Gastroesophageal sphincter (tissue), 4 donors: ENCODE measurements around the gene SLC17A9. TPM values are rescaled to one million over a fixed set of nuclear protein-coding genes. Genes with fewer than 3 reads are reported as not detected.

Source experiments
- ATAC-seq: fragments of 150-250 bp; one replicate; pipeline ENCODE4 v1.9.1; 2016; ENCODE audit warnings: mild to moderate bottlenecking, moderate library complexity
- H3K27ac ChIP-seq, 4 donors: fragments of 200-600 bp; sonication (generic) in 3 of 4; 1 replicate in 3 of 4; 2 replicates in 1 of 4; pipeline ENCODE4 v1.5.1; 2016 to 2019
- H3K27me3 ChIP-seq: fragments of 200-600 bp; sonication (generic); one replicate; pipeline ENCODE4 v1.5.1; 2019
- H3K36me3 ChIP-seq, 2 donors: fragments of 200-600 bp; sonication (generic); one replicate each; pipeline ENCODE4 v1.5.1; 2019; ENCODE audit warnings: control low read depth in 1 of 2
- H3K4me1 ChIP-seq, 3 donors: fragments of 200-600 bp; sonication (generic); 1 replicate in 2 of 3; 2 replicates in 1 of 3; pipeline ENCODE4 v1.5.1; 2016 to 2019; ENCODE audit warnings: control low read depth in 2 of 3
- H3K4me3 ChIP-seq, 2 donors: fragments of 200-600 bp; sonication (generic); one replicate each; pipeline ENCODE4 v1.5.1; 2019; ENCODE audit warnings: mild to moderate bottlenecking in 1 of 2, moderate library complexity in 1 of 2
- H3K9me3 ChIP-seq, 3 donors: fragments of 200-600 bp; sonication (generic); one replicate each; pipeline ENCODE4 v1.5.1; 2017 to 2019; ENCODE audit warnings: control low read depth in 2 of 3
- EP300 ChIP-seq: sonication (generic); formaldehyde crosslinking; IDR thresholded peaks from one replicate; pipeline ENCODE4 v1.6.1; 2017; ENCODE audit warnings: antibody characterized with exemption, mild to moderate bottlenecking
- POLR2A ChIP-seq, 2 donors: fragments of 450-650 bp; IDR thresholded peaks; one replicate each; pipeline ENCODE4 v1.6.1; 2017; ENCODE audit warnings: antibody characterized with exemption in 2 of 2, mild to moderate bottlenecking in 2 of 2, moderate library complexity in 1 of 2
- POLR2AphosphoS5 ChIP-seq: sonication (generic); formaldehyde crosslinking; IDR thresholded peaks from one replicate; pipeline ENCODE4 v1.6.1; 2017; ENCODE audit warnings: antibody characterized with exemption
- WGBS, 2 donors: methylation state at CpG; one replicate each; pipeline ENCODE4 v1.1.5; 2018; ENCODE audit warnings: low coverage in 1 of 2; 5-methylcytosine and 5-hydroxymethylcytosine counted together
- total RNA-seq, 4 donors: library from RNA; depleted of rRNA; stranded (reverse); fragments of >200 nt; gene quantifications; one replicate each; pipeline ENCODE4 v1.1.0, GENCODE V29; 2016
- TF ChIP-seq, protein P1 (sequence below), 4 experiments: fragments of 200-600 bp in 2 of 4; fragments of 450-650 bp in 2 of 4; sonication (generic) in 1 of 4; IDR thresholded peaks; one replicate each; pipeline ENCODE4 v1.5.1; 2017 to 2019; ENCODE audit warnings: antibody characterized with exemption in 4 of 4, mild to moderate bottlenecking in 2 of 4, moderate library complexity in 2 of 4

Gene SLC17A9
- total RNA-seq, 4 donors from 2014 or later = 1.3 to 4.6 (median 2.8) TPM

DNA sequence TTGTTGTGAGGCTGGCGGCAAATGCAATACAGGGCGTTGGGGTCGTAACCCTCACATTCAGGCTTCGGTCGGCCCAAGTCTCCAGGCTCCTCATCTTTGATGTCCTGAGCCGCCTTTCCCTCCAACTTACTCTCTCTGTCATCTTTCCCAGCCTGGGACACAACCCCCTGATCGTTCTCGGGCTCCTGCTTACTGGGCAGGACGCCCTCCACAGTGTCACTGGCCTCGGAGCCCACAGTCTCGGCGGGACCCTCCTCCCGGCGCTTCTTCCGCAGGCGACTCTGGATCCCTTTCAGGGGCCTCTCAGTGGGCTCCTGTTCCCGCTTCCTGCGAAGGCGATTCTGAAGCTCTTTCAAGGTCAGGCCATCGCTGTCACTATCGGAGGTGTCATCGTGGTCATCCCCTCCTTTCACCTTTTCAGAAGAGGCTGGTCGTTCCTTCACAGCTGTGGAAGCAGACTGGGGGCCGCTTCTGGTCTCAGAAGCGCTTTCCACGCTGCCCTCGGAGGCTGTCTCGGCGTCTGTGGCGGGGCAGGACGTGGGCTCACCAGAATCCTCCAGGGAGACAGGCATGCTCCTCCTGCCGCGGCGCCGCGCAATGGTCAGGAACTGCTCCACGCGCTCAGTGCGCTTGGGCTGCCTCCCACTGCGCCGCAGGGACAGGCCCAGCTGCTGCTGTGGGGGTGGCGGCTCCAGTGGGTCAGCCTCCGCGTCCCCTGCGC, 41.6 kb upstream of the SLC17A9 start:
- no peak for ATAC-seq
- WGBS, 2 donors = 90 to 100% methylated on average over 4 to 12 of the region's 45 CpGs

DNA sequence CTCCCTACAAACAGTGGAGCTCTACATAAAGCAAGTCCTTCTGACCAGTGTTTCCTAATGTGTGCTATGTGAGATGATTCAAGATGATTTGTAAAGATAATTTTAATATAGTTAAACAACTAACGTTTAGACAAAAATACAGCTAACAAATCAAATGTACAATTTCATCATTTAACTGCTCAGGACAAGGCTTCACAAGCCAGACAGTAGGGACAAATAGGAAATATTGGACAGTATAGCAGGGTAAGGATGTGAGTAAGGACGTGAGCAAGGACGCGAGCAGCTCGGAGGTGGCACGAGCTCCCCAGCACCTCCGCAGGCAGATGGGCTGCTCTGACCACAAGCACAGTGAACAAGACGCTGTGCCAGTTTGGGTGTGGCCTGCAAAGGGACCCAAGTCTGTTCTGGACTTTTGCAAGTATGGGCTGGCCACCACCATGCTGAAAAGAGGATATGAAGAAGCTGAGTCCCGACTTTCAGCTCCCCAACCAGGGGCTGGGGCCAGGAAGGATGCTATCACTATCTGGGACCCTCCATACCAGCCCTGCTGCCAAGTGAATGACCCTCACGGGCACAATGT, 40.7 kb upstream of the SLC17A9 start:
- H3K36me3 ChIP-seq = peaks cover 0 to 69% of the 10 kb centered on the region in 2 donors
- peaks cover 3 to 72% (median 24%) of the 10 kb centered on the region in 3 donors for H3K4me1 ChIP-seq
- no peak overlapping the region for H3K27ac ChIP-seq
- no peaks in the 10 kb centered on the region for H3K9me3 ChIP-seq
- H3K4me3 ChIP-seq = no peak overlapping the region
- H3K27me3 ChIP-seq = no peaks in the 10 kb centered on the region
- no peak for ATAC-seq
- 56 to 81% methylated on average over 1 to 10 of the region's 10 CpGs for WGBS, 2 donors
- TF ChIP-seq, protein P1, sequence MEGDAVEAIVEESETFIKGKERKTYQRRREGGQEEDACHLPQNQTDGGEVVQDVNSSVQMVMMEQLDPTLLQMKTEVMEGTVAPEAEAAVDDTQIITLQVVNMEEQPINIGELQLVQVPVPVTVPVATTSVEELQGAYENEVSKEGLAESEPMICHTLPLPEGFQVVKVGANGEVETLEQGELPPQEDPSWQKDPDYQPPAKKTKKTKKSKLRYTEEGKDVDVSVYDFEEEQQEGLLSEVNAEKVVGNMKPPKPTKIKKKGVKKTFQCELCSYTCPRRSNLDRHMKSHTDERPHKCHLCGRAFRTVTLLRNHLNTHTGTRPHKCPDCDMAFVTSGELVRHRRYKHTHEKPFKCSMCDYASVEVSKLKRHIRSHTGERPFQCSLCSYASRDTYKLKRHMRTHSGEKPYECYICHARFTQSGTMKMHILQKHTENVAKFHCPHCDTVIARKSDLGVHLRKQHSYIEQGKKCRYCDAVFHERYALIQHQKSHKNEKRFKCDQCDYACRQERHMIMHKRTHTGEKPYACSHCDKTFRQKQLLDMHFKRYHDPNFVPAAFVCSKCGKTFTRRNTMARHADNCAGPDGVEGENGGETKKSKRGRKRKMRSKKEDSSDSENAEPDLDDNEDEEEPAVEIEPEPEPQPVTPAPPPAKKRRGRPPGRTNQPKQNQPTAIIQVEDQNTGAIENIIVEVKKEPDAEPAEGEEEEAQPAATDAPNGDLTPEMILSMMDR (IDR thresholded peaks at IDR 0.05) = no peak
- TF ChIP-seq POLR2AphosphoS5 (no peak), EP300 (no peak), POLR2A (IDR thresholded peaks at IDR 0.05) (no peak)

More for the DNA sequence above, 41.6 kb upstream of the SLC17A9 start:
- TF ChIP-seq, protein P1 (IDR thresholded peaks at IDR 0.05) = no peak
- TF ChIP-seq POLR2AphosphoS5 (no peak), EP300 (no peak), POLR2A (IDR thresholded peaks at IDR 0.05) (no peak)
- Histone ChIP-seq H3K27ac (no peak overlapping the region), H3K4me3 (no peak overlapping the region), H3K9me3 (no peaks in the 10 kb centered on the region), H3K27me3 (no peaks in the 10 kb centered on the region), H3K36me3 (peaks cover 0 to 78% of the 10 kb centered on the region in 2 donors), H3K4me1 (peaks cover 3 to 63% (median 22%) of the 10 kb centered on the region in 3 donors)

DNA sequence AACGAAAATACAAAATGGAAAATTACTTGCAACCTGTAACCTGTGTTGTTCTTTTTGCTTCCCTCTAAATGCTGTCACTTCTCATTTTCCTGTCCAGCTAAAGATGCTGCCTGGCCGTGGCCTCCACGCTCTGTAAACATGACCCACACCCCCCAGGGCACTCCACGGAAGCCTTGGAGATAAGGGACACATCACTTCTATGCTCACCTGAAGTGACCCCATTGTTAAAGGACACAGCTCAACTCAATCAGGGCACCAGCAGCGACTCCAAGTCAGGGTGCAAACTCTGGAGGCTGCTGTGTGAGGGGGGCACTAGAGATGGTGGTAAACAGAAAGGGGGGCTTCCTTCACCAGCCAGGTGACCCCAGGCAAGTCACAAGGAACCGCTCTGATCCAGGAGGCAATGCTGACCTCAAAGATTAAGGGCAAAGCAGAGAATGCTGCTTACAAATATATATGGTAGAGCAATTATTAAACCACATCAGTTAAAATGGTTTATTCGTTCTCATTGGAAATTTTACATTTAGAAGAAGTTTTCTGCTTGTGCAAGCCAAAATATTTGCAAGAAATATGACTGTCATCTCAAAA, 39.4 kb upstream of the SLC17A9 start:
- 72 to 74% methylated on average over 6 to 7 of the region's 7 CpGs for WGBS, 2 donors
- no peak for TF ChIP-seq EP300
- TF ChIP-seq POLR2AphosphoS5 = no peak
- Histone ChIP-seq H3K27ac (no peak overlapping the region), H3K4me3 (no peak overlapping the region), H3K36me3 (peaks cover 0 to 56% of the 10 kb centered on the region in 2 donors), H3K27me3 (no peaks in the 10 kb centered on the region), H3K4me1 (peaks cover 8 to 76% (median 36%) of the 10 kb centered on the region in 3 donors), H3K9me3 (no peaks in the 10 kb centered on the region)
- ATAC-seq = no peak

DNA sequence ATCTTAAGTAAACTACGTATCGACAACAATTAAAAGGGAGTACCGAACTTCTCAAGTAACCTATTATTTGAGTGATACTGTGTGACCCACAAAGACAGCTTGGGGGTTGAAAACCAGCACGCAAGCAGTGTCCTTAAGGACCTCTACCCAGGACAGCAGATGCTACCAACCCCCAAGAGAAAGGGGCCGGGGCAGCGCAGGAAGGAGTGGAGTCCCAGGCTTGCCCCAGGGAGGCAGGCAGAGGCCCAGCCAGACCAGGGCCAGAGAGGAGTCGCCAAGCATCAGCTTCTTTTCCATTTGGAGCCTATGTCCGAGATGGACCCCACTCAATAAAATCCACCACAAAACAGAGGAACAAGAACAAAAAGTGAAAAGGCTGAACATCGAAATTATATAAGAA, 38.1 kb upstream of the SLC17A9 start:
- Histone ChIP-seq H3K36me3 (peaks cover 0 to 43% of the 10 kb centered on the region in 2 donors), H3K4me3 (no peak overlapping the region), H3K4me1 (peaks cover 10 to 87% (median 49%) of the 10 kb centered on the region in 3 donors), H3K27ac (peak overlapping the region in 3 of 4 donors; percentile 12 to 35 (median 33)), H3K9me3 (no peaks in the 10 kb centered on the region), H3K27me3 (no peaks in the 10 kb centered on the region)
- no peak for TF ChIP-seq EP300
- no peak for TF ChIP-seq POLR2A (IDR thresholded peaks at IDR 0.05)
- TF ChIP-seq, protein P1 (IDR thresholded peaks at IDR 0.05) = no peak
- no peak for TF ChIP-seq POLR2AphosphoS5
- WGBS, 2 donors = 67 to 85% methylated on average over 6 to 9 of the region's 9 CpGs
- no peak for ATAC-seq

DNA sequence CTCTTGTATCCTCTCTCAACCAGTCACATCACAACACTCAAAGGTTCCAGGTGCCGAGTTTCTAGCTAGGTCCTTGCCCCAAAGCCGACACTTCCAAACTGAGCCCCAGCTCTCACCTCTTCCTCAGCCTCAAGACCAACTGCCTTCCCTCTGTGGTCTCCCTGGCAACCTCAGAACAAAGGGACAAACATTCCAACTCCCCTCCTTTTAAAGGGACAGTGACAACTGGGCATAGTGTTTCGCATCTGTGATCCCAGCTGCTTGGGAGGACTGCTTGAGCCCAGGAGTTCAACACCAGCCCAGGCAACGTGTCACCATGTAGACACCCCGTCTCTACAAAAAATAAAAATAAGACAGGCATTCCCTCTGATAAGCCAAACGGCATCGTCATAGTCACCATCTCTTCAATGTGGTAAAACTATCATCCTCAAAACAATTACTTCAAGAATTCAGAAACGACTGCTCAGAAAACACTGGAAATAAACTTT, 37.5 kb upstream of the SLC17A9 start:
- WGBS, 2 donors = 25 to 28% methylated on average over 7 to 8 of the region's 8 CpGs
- TF ChIP-seq, protein P1 (IDR thresholded peaks at IDR 0.05) = no peak
- TF ChIP-seq POLR2A (IDR thresholded peaks at IDR 0.05) = no peak
- Histone ChIP-seq H3K4me1 (peaks cover 10 to 92% (median 54%) of the 10 kb centered on the region in 3 donors), H3K9me3 (no peaks in the 10 kb centered on the region), H3K4me3 (peak overlapping the region in 1 of 2 donors; percentile 21), H3K27ac (peak overlapping the region in 3 of 4 donors; percentile 4 to 35 (median 33)), H3K27me3 (no peaks in the 10 kb centered on the region), H3K36me3 (peaks cover 0 to 37% of the 10 kb centered on the region in 2 donors)
- ATAC-seq = peak; percentile 41
